K562 (cell line): Measurements from ENCODE around the gene TENM4. TPM values are rescaled to one million over a fixed set of nuclear protein-coding genes. Genes with fewer than 3 reads are reported as not detected.

Source experiments
- ATAC-seq: fragments of 200-7000 bp; cut with Tn5 transposase; 3 replicates; pipeline ENCODE4 v1.9.1; 2020; ENCODE audit warnings: moderate library complexity
- BruUV-seq: library from RNA; stranded (reverse); fragments of 400-500 nt; replicated peaks from 2 replicates; lab custom pipeline; 2021; lab: Mats Ljungman, UMichigan
- CTCF ChIA-PET: fragments of 300-600 bp; formaldehyde crosslinking; extraction: SDS; loops from one replicate; lab custom pipeline; 2021; ENCODE audit warnings: low intra/inter-chr PET ratio; lab: Yijun Ruan, JAX
- POLR2A ChIA-PET: fragments of 300-600, 350-650 bp; sonication (Branson Sonifier 250); formaldehyde crosslinking; extraction: SDS; loops from one replicate; lab custom pipeline; 2021; ENCODE audit warnings: antibody characterized with exemption, inconsistent platforms; lab: Yijun Ruan, JAX
- DNase-seq, 4 experiments: peaks; one replicate each; pipeline versions ENCODE4 v3.0.0 to v3.0.0-alpha.2; 2011 to 2018; ENCODE audit warnings: low spot score in 3 of 4, mixed read lengths in 3 of 4; ENCODE audit errors: extremely low read depth in 1 of 4
- FAIRE-seq: peaks from 2 replicates; lab custom pipeline; 2011; peaks lifted over from hg19 to GRCh38; lab: Jason Lieb, UNC
- H2AFZ ChIP-seq: 2 replicates; pipeline ENCODE4 v1.6.0; 2011; ENCODE audit warnings: low read depth, low read length, control low read depth, inconsistent platforms
- H3K27ac ChIP-seq: fragments of 200-600 bp; 3 replicates; pipeline ENCODE4 v1.8.0; 2011; ENCODE audit warnings: low read depth, mild to moderate bottlenecking, control low read depth, inconsistent platforms, low read length, moderate library complexity, mixed read lengths; ENCODE audit errors: extremely low read depth
- H3K27me3 ChIP-seq, 2 experiments: fragments of 300-600 bp in 1 of 2; 2 replicates in 1 of 2; 3 replicates in 1 of 2; pipeline versions ENCODE4 v1.6.0 to v1.8.0; 2011; ENCODE audit warnings: inconsistent platforms in 2 of 2, low read length in 2 of 2, mild to moderate bottlenecking in 1 of 2, mixed read lengths in 1 of 2, moderate library complexity in 1 of 2; ENCODE audit not compliant: control insufficient read depth in 2 of 2, insufficient read depth in 2 of 2
- H3K36me3 ChIP-seq: fragments of 300-600 bp; 3 replicates; pipeline ENCODE4 v1.8.0; 2011; ENCODE audit warnings: mild to moderate bottlenecking, low read length, inconsistent platforms; ENCODE audit not compliant: control insufficient read depth, insufficient read depth
- H3K4me1 ChIP-seq, 2 experiments: fragments of 200-600 bp in 1 of 2; replicated peaks in 1 of 2; 2 replicates in 1 of 2; 3 replicates in 1 of 2; pipeline versions ENCODE4 v1.5.1 to v1.8.0; 2011; ENCODE audit warnings: inconsistent platforms in 2 of 2, low read length in 2 of 2, mild to moderate bottlenecking in 1 of 2, mixed read lengths in 1 of 2, moderate library complexity in 1 of 2; ENCODE audit not compliant: control insufficient read depth in 2 of 2, insufficient read depth in 2 of 2
- H3K4me2 ChIP-seq: 2 replicates; pipeline ENCODE4 v1.6.1; 2011; ENCODE audit warnings: low read length, control low read depth, inconsistent platforms, mixed read lengths; ENCODE audit not compliant: insufficient read depth
- H3K4me3 ChIP-seq: fragments of 200-600 bp; sonication (generic), shearing (Covaris generic); 2 replicates; pipeline ENCODE4 v1.5.1; 2016; ENCODE audit warnings: control low read depth, inconsistent platforms
- H3K79me2 ChIP-seq: fragments of 200-600 bp; 3 replicates; pipeline ENCODE4 v1.8.0; 2011; ENCODE audit warnings: low read length, inconsistent platforms; ENCODE audit not compliant: control insufficient read depth, insufficient read depth
- H3K9ac ChIP-seq, 2 experiments: 2 replicates each; pipeline versions ENCODE4 v1.6.0 to v1.6.1; 2011; ENCODE audit warnings: low read depth in 2 of 2, low read length in 2 of 2, control low read depth in 1 of 2, inconsistent platforms in 1 of 2, mild to moderate bottlenecking in 1 of 2, mixed read lengths in 1 of 2; ENCODE audit not compliant: insufficient read depth in 1 of 2
- H3K9me1 ChIP-seq: one replicate; pipeline ENCODE4 v1.6.0; 2011; ENCODE audit warnings: inconsistent platforms, mild to moderate bottlenecking, low read length, moderate library complexity; ENCODE audit not compliant: control insufficient read depth, insufficient read depth
- H3K9me3 ChIP-seq: replicated peaks from 2 replicates; pipeline ENCODE4 v1.5.1; 2011; ENCODE audit warnings: low read depth, low read length, inconsistent platforms; ENCODE audit not compliant: control insufficient read depth, insufficient read depth
- H4K20me1 ChIP-seq: replicated peaks from 2 replicates; pipeline ENCODE4 v1.6.1; 2011; ENCODE audit warnings: low read length, inconsistent platforms, mixed read lengths; ENCODE audit not compliant: control insufficient read depth, insufficient read depth
- CCAR2 ChIP-seq: fragments of 200-400 bp; formaldehyde crosslinking; IDR thresholded peaks from 2 replicates; pipeline ENCODE4 v1.6.1; 2017; ENCODE audit warnings: mild to moderate bottlenecking, low read depth, low read length
- EZH2 ChIP-seq: IDR thresholded peaks from 2 replicates; pipeline ENCODE4 v1.6.1; 2012; ENCODE audit warnings: low read depth, mild to moderate bottlenecking, inconsistent platforms, low read length, borderline replicate concordance
- RBM25 ChIP-seq: fragments of 200-400 bp; formaldehyde crosslinking; IDR thresholded peaks from 2 replicates; pipeline ENCODE4 v1.6.1; 2018; ENCODE audit warnings: low read length, low read depth, moderate library complexity; ENCODE audit not compliant: severe bottlenecking
- TBL1XR1 ChIP-seq, 2 experiments: IDR thresholded peaks; 2 replicates each; pipeline ENCODE4 v1.6.1; 2012; ENCODE audit warnings: improper control_type of control experiment in 2 of 2, low read length in 2 of 2, mild to moderate bottlenecking in 1 of 2
- WGBS: fragments of 100-300 bp; shearing (Covaris generic); methylation state at CpG from one replicate; pipeline ENCODE4 v1.1.6; 2016; ENCODE audit warnings: low coverage, mixed read lengths; ENCODE audit not compliant: insufficient coverage; ENCODE audit errors: missing lambda C conversion rate; 5-methylcytosine and 5-hydroxymethylcytosine counted together
- in situ Hi-C: fragments of 300-500 bp; cut with MboI; formaldehyde crosslinking; loops from 4 replicates; pipeline ENCODE4 v1.15.0; 2018; ENCODE audit warnings: inconsistent platforms, mixed read lengths
- intact Hi-C: fragments of 100-400 bp; cut with micrococcal nuclease; formaldehyde crosslinking; loops from 2 replicates; pipeline ENCODE4 v1.14.2; 2022
- polyA plus RNA-seq, 8 experiments: library from polyadenylated mRNA; depleted of rRNA in 4 of 8; stranded (reverse) in 5 of 8; unstranded in 3 of 8; fragments of >200 nt; fragmentation: Nextera tagmentation in 2 of 8; fragmentation: Illumina TruSeq in 1 of 8; extraction: Ambion mirVana in 2 of 8; extraction: Trizol in 1 of 8; gene quantifications; 2 replicates each; pipeline versions ENCODE4 v1.2.1 to v1.2.3, GENCODE V29; 2011 to 2014; ENCODE audit warnings: inconsistent platforms in 1 of 8, missing spikeins in 1 of 8
- total RNA-seq, 7 experiments: library from RNA; depleted of rRNA in 6 of 7; stranded (reverse); fragments of >200 nt in 6 of 7; fragmentation: Illumina TruSeq in 2 of 7; extraction: Trizol in 2 of 7; gene quantifications; 2 replicates each; pipeline versions ENCODE4 v1.2.1 to v1.2.3, GENCODE V29; 2011 to 2021; ENCODE audit warnings: low replicate concordance in 1 of 7
- TF ChIP-seq, protein P1 (sequence below): fragments of 200-800 bp; sonication (Bioruptor generic); IDR thresholded peaks from 2 replicates; pipeline ENCODE4 v1.6.1; 2017; ENCODE audit warnings: missing genetic modification characterization, missing compliant biosample characterization

The TENM4 gene
- total and polyA plus RNA-seq, 9 of the 15 experiments (the other 6 are each of a cell fraction or from before 2014, with no cell fraction given) = 0.16 TPM; not detected in 8

GRCh38 chr11:79400206-79400605, 40.6 kb downstream of the TENM4 start:
- H4K20me1 ChIP-seq = no peaks in the 10 kb centered on the region
- ChIA-PET CTCF (no interaction called here), POLR2A (interaction anchor here (1.0 kb wide), 1 partner anchor 10 kb away, joined by 4 read pairs; no protein-coding TSS in a partner anchor)
- no peak overlapping the region for H3K9ac ChIP-seq
- no peaks in the 10 kb centered on the region for H3K9me1 ChIP-seq
- intact Hi-C loops = no loop called here
- in situ Hi-C loops = no loop called here
- no peak for TF ChIP-seq EZH2
- no peak for TF ChIP-seq RBM25
- TF ChIP-seq TBL1XR1 (IDR thresholded peaks at IDR 0.05; ENCODE audit: low read length in 2 of 2) = no peak
- TF ChIP-seq, protein P1, sequence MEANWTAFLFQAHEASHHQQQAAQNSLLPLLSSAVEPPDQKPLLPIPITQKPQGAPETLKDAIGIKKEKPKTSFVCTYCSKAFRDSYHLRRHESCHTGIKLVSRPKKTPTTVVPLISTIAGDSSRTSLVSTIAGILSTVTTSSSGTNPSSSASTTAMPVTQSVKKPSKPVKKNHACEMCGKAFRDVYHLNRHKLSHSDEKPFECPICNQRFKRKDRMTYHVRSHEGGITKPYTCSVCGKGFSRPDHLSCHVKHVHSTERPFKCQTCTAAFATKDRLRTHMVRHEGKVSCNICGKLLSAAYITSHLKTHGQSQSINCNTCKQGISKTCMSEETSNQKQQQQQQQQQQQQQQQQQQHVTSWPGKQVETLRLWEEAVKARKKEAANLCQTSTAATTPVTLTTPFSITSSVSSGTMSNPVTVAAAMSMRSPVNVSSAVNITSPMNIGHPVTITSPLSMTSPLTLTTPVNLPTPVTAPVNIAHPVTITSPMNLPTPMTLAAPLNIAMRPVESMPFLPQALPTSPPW (CRISPR knock-in tag) = no peak
- TF ChIP-seq CCAR2 = no peak
- H2AFZ ChIP-seq = no peak overlapping the region
- no peak overlapping the region for H3K4me2 ChIP-seq
- DNase-seq = no peak
- FAIRE-seq = no peak
- 0% methylated on average over 2 of the region's 2 CpGs for WGBS
- H3K4me3 ChIP-seq = no peak overlapping the region
- no peak for ATAC-seq
- no peak overlapping the region for H3K27ac ChIP-seq
- H3K9me3 ChIP-seq = no peaks in the 10 kb centered on the region
- BruUV-seq = no TSS peak
- H3K36me3 ChIP-seq = no peaks in the 10 kb centered on the region
- H3K27me3 ChIP-seq = no peaks in the 10 kb centered on the region
- H3K4me1 ChIP-seq = no peaks in the 10 kb centered on the region
- H3K79me2 ChIP-seq = no peaks in the 10 kb centered on the region
